ENCODE data around the gene CELF4.

DNA sequence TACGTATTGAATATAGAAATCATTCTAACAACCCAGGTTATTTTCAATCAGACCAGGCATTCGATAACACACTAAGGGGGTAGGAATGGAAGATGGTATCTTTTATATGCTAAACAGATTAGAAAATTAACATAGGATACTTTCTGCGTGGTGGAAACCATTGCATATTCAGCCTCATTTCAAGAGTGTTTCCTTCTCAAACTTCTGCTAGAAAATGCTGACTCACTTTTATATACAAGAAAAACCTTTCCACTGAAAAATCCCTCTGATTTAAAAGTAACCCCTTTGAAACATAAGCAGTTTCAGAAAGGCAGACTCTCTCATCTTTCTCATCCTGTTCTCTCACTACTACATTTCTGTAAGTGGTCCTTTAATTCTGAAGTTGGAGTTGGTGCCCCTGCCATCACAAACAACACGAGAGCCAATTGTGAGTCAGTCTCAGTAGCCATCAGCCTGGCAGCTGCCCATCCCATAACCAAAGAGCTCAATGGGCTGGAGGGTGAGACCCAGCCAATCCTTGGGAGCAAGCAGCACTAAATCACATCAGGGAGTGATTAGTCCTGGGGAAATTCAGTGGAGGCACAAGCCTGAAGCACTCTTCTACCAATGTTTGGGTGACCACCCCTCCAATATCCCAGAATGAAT is 343.1 kb downstream of the CELF4 start:
- TF ChIP-seq EGR1 (IDR thresholded peaks at IDR 0.05) (no peak), EP300 (IDR thresholded peaks at IDR 0.05; ENCODE audit: borderline replicate concordance) (no peak), ZBTB7A (IDR thresholded peaks at IDR 0.05; ENCODE audit: low read depth) (no peak), MAX (IDR thresholded peaks at IDR 0.05) (no peak), REST (IDR thresholded peaks at IDR 0.05; ENCODE audit: low read depth) (no peak), TAF1 (IDR thresholded peaks at IDR 0.05; ENCODE audit: low read depth) (no peak), TCF12 (IDR thresholded peaks at IDR 0.05; ENCODE audit: low read depth) (no peak), YY1 (IDR thresholded peaks at IDR 0.05; ENCODE audit: low read depth) (no peak), FOXM1 (IDR thresholded peaks at IDR 0.05; ENCODE audit: borderline replicate concordance, low read depth) (no peak), RAD21 (IDR thresholded peaks at IDR 0.05; ENCODE audit: low read depth) (no peak), USF1 (IDR thresholded peaks at IDR 0.05) (no peak), CREB1 (IDR thresholded peaks at IDR 0.05; ENCODE audit: low read depth) (no peak), CEBPB (IDR thresholded peaks at IDR 0.05) (no peak)

All from Ishikawa (cell line).